ENCODE measurements around the gene ZNF761.
"Not testable (repeated sequence)": the region's sequence is repeated elsewhere in the genome, so short reads cannot be mapped to it uniquely, and the experiment has no call there.

The ZNF761 gene

GRCh38 chr19:53455828-53456227 lies 24.0 kb downstream of the ZNF761 start:
- no peak for TF ChIP-seq CTCF (IDR thresholded peaks at IDR 0.05; ENCODE audit: low read depth, low read length)
- DNase-seq (ENCODE audit: extremely low read depth, low read depth): no peak

- DNase-seq (ENCODE audit: extremely low read depth, low read depth): not testable (repeated sequence)
These were observed 28.4 kb downstream of the ZNF761 start for GRCh38 chr19:53460131-53460721.

GRCh38 chr19:53461866-53462265 lies 30.1 kb downstream of the ZNF761 start:
- DNase-seq (ENCODE audit: extremely low read depth, low read depth): no peak
- TF ChIP-seq CTCF (IDR thresholded peaks at IDR 0.05; ENCODE audit: low read depth, low read length): no peak

GRCh38 chr19:53462861-53463260 lies 31.1 kb downstream of the ZNF761 start:
- no peak for DNase-seq (ENCODE audit: extremely low read depth, low read depth)
- no peak for TF ChIP-seq CTCF (IDR thresholded peaks at IDR 0.05; ENCODE audit: low read depth, low read length)

- TF ChIP-seq CTCF (IDR thresholded peaks at IDR 0.05; ENCODE audit: low read depth, low read length): no peak
- no peak for DNase-seq (ENCODE audit: extremely low read depth, low read depth)
These were observed 31.5 kb downstream of the ZNF761 start for GRCh38 chr19:53463263-53463662.

- TF ChIP-seq CTCF (IDR thresholded peaks at IDR 0.05; ENCODE audit: low read depth, low read length): no peak
- no peak for DNase-seq (ENCODE audit: extremely low read depth, low read depth)
These were observed 35.1 kb downstream of the ZNF761 start for GRCh38 chr19:53466726-53467484.

- DNase-seq (ENCODE audit: extremely low read depth, low read depth): peak; percentile 53
- no peak for TF ChIP-seq CTCF (IDR thresholded peaks at IDR 0.05; ENCODE audit: low read depth, low read length)
These were observed 35.9 kb downstream of the ZNF761 start, which contains the start of gene ZNF813 for GRCh38 chr19:53467485-53468262. TSS of gene ZNF813 (plus strand) at chr19:53467733. CDS start at chr19:53483823, 16,090 bp downstream.

GRCh38 chr19:53468628-53469027 lies 36.8 kb downstream of the ZNF761 start:
- not testable (repeated sequence) for DNase-seq (ENCODE audit: extremely low read depth, low read depth)
